NB4 (cell line): Measurements from ENCODE around the gene MAP1B.
A peak's percentile ranks its signal among the peaks of the same experiment; 100 is the strongest.

ENCODE experiments used
- DNase-seq: peaks from one replicate; pipeline ENCODE4 v3.0.0; 2010; ENCODE audit warnings: low read depth
- H3K4me3 ChIP-seq: one replicate; pipeline ENCODE4 v1.5.1; 2011; ENCODE audit warnings: mild to moderate bottlenecking, low read depth, low read length, moderate library complexity
- MYC ChIP-seq: IDR thresholded peaks from 2 replicates; pipeline ENCODE4 v1.6.1; 2011; ENCODE audit warnings: low read depth, low read length
- POLR2A ChIP-seq: IDR thresholded peaks from 2 replicates; pipeline ENCODE4 v1.6.1; 2011; ENCODE audit warnings: mild to moderate bottlenecking; ENCODE audit not compliant: insufficient read length; ENCODE audit errors: extremely low read depth
- TF ChIP-seq, protein P1 (sequence below): IDR thresholded peaks from 2 replicates; pipeline ENCODE4 v1.6.1; 2011; ENCODE audit warnings: low read depth, low read length
- TF ChIP-seq, protein P2 (sequence below): IDR thresholded peaks from one replicate; pipeline ENCODE4 v1.5.1; 2012; ENCODE audit warnings: low read depth, low read length

MAP1B gene

DNA sequence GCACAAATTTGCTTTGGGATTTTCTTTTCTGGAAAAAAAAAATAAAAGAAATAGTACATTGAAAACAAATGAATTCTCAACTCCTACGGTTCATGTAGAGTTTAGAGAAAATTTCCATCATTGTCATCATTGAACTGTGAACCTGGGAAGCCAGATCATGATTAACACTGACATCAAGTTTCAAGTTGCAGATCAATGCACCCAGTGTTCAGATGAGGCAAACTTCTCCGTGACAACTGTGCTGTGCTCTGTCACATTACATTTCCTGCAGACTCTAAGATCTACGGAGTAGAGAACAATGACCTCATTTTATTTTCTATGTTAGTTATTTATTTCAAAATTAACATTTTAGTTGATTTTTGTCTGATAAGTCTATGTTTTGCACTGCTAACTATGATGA lies 99.7 kb downstream of the MAP1B start:
- no peak for DNase-seq
- no peak overlapping the region for H3K4me3 ChIP-seq
- TF ChIP-seq, protein P1, sequence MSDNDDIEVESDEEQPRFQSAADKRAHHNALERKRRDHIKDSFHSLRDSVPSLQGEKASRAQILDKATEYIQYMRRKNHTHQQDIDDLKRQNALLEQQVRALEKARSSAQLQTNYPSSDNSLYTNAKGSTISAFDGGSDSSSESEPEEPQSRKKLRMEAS = no peak

DNA sequence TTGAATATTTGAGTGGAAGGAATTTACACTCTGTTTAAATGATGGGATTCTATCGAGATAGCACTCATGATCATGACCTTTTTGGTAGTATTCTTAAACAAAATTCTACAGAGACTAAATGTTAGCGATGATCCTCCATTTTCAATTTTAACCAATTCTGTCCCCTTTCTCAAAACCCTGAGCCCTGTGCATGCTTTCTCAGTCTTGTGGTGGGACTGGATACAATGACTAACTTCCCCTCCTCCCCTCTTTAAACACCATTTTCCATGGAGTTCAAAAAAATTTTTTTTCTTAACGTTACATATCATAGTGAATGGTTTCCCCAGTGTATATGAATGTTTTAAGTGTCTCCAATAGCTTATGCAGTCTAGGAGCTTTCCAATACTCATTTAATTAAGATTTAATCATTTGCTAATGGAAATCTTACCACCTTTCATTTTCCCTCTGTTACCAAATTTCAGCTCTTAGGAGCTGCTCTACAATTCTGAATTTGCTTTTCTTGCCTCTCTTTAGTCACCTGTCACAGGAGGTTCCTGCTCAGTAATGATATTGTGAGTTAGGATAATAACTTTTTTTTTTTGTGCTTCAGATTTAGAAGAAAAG lies 101.2 kb downstream of the MAP1B start:
- H3K4me3 ChIP-seq = no peak overlapping the region
- TF ChIP-seq, protein P2, sequence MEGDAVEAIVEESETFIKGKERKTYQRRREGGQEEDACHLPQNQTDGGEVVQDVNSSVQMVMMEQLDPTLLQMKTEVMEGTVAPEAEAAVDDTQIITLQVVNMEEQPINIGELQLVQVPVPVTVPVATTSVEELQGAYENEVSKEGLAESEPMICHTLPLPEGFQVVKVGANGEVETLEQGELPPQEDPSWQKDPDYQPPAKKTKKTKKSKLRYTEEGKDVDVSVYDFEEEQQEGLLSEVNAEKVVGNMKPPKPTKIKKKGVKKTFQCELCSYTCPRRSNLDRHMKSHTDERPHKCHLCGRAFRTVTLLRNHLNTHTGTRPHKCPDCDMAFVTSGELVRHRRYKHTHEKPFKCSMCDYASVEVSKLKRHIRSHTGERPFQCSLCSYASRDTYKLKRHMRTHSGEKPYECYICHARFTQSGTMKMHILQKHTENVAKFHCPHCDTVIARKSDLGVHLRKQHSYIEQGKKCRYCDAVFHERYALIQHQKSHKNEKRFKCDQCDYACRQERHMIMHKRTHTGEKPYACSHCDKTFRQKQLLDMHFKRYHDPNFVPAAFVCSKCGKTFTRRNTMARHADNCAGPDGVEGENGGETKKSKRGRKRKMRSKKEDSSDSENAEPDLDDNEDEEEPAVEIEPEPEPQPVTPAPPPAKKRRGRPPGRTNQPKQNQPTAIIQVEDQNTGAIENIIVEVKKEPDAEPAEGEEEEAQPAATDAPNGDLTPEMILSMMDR = no peak
- TF ChIP-seq POLR2A (no peak), MYC (no peak)
- TF ChIP-seq, protein P1 = no peak
- DNase-seq = no peak

DNA sequence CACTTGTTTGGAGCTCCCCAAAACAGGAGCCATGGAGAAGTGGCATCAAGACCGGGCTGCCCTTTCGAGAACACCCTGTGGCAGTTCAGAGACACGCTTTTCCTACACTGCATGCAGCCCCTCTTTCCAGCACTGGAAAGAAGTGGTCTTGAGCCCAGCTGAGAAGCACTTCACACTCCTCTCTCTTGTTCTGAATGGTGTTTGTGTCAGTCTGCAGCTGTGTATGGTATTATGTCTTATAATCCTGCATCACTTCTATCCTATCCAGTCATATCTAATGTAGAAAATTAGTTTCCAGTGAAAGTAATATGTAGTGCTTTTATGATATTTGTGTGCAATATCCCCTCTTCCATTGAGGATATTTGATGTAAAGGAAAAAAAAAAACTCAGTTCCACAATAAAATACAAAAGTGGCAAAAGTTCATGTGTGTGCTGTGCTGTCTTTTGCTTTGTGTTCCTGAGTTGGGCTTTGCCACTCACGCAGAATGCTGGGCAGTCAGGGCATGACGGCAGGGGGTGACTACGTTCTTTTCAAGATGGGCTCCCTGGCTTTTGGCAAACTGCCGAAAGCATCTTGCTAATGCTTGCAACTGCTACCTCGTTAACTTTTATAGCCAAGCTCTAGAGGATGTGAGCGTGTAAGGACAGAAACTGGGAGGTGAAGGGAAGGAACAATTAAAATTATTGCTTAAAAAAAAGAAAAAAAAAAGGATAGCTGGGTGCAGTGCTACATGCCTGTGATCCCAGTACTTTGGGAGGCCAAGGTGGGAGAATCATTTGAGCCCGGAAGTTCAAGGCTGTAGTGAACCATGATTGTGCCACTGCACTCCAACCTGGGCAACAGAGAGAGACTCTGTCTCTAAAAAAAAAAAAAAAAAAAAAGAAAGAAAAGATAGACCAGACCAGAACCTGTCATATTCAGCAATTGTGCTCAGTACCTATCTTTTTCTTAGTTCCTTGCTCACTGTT lies 102.2 kb downstream of the MAP1B start:
- peak; percentile 25 for DNase-seq
- TF ChIP-seq, protein P2 = no peak
- TF ChIP-seq, protein P1 = no peak
- TF ChIP-seq POLR2A (no peak), MYC (no peak)
- H3K4me3 ChIP-seq = no peak overlapping the region

DNA sequence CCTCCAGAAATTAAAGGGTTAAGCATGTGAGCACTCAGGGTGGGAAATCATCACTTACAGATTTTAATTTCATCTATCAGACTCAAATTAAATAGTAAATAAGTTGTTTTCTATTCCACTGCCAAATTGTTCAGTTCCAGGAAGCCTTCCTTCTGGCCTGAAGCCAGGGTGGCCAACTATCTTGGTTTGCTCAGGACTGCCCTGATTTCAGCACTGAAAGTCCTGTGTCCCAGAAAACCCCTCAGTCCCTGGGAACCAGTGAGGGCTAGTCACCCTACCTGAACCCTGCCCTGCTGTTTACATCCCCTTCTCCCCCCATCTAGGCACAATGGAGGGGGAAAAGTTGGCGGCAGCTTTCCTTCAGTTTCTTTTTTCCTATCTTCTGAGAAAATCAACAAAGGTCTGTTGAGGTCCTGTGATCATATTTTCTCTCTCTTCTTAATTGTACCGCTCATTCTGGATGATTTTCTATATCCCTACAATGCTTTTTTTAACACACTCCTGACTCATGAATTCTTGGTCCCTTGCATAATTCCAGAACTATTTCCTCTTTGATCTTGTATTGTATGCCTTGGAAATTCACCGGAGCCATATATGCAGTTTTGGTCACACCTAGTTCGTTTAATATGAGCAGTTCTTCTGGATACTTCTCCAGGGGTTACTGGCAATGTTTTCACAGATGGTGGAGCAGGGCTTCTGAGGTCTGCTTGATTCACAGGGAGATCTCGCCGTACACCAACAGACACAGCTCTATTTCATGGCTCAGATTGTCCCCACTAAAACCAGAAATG lies 103.8 kb downstream of the MAP1B start:
- TF ChIP-seq, protein P1 = no peak
- TF ChIP-seq MYC (no peak), POLR2A (no peak)
- TF ChIP-seq, protein P2 = no peak
- H3K4me3 ChIP-seq = no peak overlapping the region
- no peak for DNase-seq

DNA sequence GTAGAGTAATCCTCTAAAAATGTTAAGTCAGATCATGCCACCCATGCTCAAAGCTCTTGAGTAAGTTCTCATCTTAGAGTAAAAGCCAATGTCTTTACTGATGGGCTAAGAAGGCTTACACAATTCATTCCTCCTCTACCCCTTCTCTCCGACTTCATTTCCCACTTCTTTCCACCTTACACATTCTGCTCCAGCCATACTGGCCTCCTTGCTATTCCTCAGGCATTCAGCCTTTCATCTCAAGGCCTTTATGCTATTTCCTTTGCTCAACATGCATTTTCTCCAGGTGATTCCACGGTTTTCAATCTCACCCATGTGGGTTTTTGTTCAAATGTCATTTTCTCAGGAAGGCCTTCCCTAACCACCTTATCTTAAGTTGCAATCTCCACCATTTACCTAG lies 104.9 kb downstream of the MAP1B start:
- no peak overlapping the region for H3K4me3 ChIP-seq
- DNase-seq = no peak
- TF ChIP-seq, protein P1 = no peak
- TF ChIP-seq, protein P2 = no peak
- TF ChIP-seq MYC (no peak), POLR2A (no peak)

DNA sequence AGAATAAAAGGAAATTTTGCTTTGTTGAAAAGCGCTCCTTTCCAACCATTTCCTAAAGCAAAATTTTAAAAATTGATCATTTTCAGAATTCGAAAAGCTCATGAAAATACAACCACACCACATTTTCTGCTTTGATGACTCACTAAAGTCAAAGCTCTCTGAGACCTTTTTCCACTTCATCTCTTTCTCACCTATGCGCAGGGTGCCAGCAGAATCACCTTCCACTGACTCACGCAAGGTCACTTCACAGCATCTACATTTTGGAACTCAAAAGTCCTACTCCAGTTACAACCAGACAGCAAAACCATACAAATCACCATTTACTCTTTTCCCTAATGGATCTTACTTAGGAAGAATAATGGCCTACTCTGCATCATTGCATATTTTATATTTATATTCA lies 106.2 kb downstream of the MAP1B start:
- no peak overlapping the region for H3K4me3 ChIP-seq
- DNase-seq = no peak
- TF ChIP-seq, protein P2 = no peak
- TF ChIP-seq, protein P1 = no peak
- TF ChIP-seq POLR2A = no peak
